ENCODE measurements around the gene SMYD5.
A peak's percentile ranks its signal among the peaks of the same experiment; 100 is the strongest.

The SMYD5 gene

DNA sequence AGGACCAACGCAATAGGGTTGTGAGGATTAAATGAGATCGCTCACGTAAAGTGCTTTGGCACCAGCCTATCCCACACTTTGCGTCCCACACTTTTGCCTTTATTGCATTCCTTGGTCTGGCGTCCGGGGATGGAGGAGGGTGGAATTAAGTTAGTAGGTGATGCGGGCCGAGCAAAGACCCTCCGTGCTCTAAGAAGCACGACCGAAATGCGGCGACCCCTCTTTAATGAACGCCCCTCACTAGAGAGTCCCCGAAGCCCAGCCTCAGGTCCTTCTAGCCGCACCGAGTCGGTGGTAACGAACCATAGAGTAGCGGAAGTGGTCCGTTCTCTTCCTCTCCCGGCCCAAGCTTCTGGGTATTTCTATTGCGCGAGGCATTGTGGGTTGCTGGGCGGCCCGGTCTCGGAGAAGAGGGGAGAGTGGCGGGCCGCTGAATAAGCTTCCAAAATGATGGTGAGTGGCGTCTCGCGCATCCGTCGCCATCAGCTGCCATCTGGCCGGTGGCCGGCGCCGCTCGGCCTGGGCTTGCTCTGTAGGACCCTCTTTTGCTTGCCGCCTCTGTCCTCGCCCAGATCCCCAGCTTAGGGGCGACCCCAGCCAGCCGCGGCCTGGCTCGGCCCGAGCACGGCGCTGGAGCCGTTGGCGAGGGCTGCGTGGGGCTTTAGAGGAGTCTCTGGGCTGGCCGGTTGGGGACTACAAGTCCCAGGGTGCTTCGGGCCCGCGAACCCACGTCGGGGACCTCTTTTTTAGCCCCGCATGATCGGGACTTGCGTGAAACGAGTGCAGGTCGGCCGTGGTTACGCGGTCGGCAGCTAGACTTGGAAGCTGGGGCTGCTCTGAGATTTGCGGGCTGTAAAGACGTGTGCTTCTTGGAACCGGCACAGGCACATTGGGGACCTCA lies 20.1 kb downstream of the SMYD5 start, which contains the start of gene CCT7:
TSS of gene CCT7 (plus strand) at position 377 of the 901 bp plus-strand sequence. CDS start at position 448, 71 bp downstream.
- no peaks in the 10 kb centered on the region for H3K9me3 Mint-ChIP-seq
- no peaks in the 10 kb centered on the region for H3K27me3 Mint-ChIP-seq
- peak within 1 kb of the TSS; percentile 97 for H3K4me3 Mint-ChIP-seq
- H3K4me1 Mint-ChIP-seq = peaks cover 34% of the 10 kb centered on the region
- peaks cover 18% of the 10 kb centered on the region for H3K36me3 Mint-ChIP-seq (ENCODE audit: insufficient read depth)
- DNase-seq (ENCODE audit: low spot score in 2 of 2) = peak; percentile 73 to 83
- H3K27ac Mint-ChIP-seq (ENCODE audit: low read depth) = peak within 1 kb of the TSS; percentile 96
- peak; percentile 72 for ATAC-seq (replicated peaks; ENCODE audit: extremely low read depth, poor library complexity, severe bottlenecking)

DNA sequence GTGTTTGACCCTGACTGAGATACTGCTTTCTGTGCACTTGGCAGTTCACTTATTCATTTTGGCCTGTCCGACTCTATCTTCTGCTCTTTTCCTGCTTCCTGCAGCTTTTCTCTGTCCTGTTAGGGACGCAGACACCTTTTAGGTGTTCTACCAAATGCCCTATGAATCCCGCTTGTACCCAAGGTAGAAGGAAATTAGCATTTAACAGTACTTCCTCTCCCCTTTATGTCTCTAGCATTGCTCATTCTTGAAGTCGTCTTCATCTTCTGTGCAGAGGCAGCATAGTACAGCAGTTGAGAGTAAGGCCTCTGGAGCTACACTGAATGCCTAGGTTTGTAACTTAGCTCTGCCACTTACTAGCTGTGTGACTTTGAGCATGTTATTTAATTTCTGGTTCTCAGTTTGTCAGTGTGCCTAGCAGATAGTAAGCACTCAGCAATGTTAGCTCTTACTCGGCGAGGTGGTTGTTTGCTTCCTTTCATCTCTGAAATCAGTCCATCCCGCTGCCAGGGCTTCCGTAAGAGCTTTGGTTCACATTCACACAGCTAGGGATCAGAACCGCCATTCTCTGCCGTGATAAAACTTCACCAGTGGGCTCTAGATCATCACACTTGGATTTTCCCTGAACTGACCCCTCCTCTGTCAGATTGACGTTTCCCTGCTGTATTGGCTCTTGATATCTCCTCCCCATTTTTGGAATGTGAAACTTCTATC lies 21.4 kb downstream of the SMYD5 start:
- ATAC-seq (replicated peaks; ENCODE audit: extremely low read depth, poor library complexity, severe bottlenecking) = no peak
- H3K4me3 Mint-ChIP-seq = peak overlapping the region; percentile 97
- H3K4me1 Mint-ChIP-seq = peaks cover 34% of the 10 kb centered on the region
- no peaks in the 10 kb centered on the region for H3K9me3 Mint-ChIP-seq
- H3K27me3 Mint-ChIP-seq = no peaks in the 10 kb centered on the region
- DNase-seq (ENCODE audit: low spot score in 2 of 2) = no peak
- peaks cover 22% of the 10 kb centered on the region for H3K36me3 Mint-ChIP-seq (ENCODE audit: insufficient read depth)
- peak overlapping the region; percentile 96 for H3K27ac Mint-ChIP-seq (ENCODE audit: low read depth)

DNA sequence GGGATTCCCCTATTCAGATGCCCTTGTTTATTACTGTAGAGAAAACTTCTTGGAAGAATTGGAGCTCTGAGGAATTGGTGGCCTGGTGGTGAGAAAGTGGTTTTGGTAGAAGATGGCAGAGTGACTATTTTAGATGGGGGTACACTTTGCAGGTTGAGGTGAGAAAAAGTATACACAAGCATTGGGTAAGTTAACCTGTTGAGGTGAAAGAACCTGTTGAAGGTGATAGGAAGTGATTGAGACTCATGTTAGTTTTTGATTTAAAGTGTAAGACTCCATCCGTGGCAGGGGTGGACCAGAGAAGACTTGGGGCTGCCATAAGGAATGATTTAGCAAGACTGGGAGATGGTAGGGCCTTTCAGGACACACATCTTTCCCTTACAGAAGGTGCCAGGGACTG lies 23.1 kb downstream of the SMYD5 start:
- ATAC-seq (replicated peaks; ENCODE audit: extremely low read depth, poor library complexity, severe bottlenecking) = no peak
- no peak overlapping the region for H3K4me3 Mint-ChIP-seq
- no peak for DNase-seq (ENCODE audit: low spot score in 2 of 2)
- no peaks in the 10 kb centered on the region for H3K27me3 Mint-ChIP-seq
- H3K4me1 Mint-ChIP-seq = peaks cover 34% of the 10 kb centered on the region
- H3K36me3 Mint-ChIP-seq (ENCODE audit: insufficient read depth) = peaks cover 27% of the 10 kb centered on the region
- H3K9me3 Mint-ChIP-seq = no peaks in the 10 kb centered on the region
- H3K27ac Mint-ChIP-seq (ENCODE audit: low read depth) = peak overlapping the region; percentile 2

DNA sequence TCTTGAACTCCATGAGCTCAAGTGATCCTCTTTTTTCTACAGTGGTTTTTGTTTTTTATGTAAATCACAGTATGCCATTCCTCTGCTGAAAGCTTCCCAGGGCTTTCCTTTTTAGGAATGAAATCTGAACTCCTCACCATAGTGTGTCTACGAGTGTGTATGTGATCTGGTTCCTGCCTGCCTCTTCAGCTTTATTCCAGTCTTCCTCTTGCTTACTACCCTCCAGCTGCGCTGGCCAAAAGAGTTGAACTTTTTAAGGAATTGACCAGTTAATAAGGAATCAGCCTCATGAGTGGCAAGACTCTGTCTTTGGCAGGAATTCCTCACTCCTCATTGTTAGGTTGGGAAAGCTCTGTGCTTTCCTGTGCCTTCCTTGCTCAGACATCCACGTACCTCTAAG lies 24.1 kb downstream of the SMYD5 start:
- Mint-ChIP-seq H3K27me3 (no peaks in the 10 kb centered on the region), H3K27ac (ENCODE audit: low read depth) (peak overlapping the region; percentile 53), H3K4me1 (peaks cover 34% of the 10 kb centered on the region), H3K4me3 (no peak overlapping the region), H3K9me3 (no peaks in the 10 kb centered on the region), H3K36me3 (ENCODE audit: insufficient read depth) (peaks cover 34% of the 10 kb centered on the region)
- ATAC-seq (replicated peaks; ENCODE audit: extremely low read depth, poor library complexity, severe bottlenecking) (no peak), DNase-seq (ENCODE audit: low spot score in 2 of 2) (no peak)

DNA sequence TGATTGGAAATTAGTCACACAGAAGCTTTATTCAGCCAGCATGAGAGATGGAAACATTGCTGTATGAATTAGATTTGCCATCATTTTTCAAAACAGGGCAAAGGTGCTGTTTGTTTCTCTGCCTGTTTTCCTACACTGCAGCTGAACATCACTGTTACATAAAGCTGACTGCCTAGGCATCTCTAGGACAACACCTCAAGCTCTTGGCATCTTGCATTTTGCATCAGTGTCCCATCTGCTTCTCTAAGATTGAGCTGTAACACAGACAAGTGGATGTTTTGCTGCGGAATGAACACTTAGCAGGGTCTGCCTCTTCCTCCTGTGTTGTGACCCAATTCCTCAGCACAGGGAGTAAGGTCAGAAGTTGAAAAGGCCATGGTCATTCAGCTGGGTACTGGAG lies 24.9 kb downstream of the SMYD5 start:
- Mint-ChIP-seq H3K36me3 (ENCODE audit: insufficient read depth) (peaks cover 34% of the 10 kb centered on the region), H3K9me3 (no peaks in the 10 kb centered on the region), H3K27ac (ENCODE audit: low read depth) (no peak overlapping the region), H3K27me3 (no peaks in the 10 kb centered on the region), H3K4me1 (peaks cover 32% of the 10 kb centered on the region), H3K4me3 (no peak overlapping the region)
- no peak for ATAC-seq (replicated peaks; ENCODE audit: extremely low read depth, poor library complexity, severe bottlenecking)
- no peak for DNase-seq (ENCODE audit: low spot score in 2 of 2)

DNA sequence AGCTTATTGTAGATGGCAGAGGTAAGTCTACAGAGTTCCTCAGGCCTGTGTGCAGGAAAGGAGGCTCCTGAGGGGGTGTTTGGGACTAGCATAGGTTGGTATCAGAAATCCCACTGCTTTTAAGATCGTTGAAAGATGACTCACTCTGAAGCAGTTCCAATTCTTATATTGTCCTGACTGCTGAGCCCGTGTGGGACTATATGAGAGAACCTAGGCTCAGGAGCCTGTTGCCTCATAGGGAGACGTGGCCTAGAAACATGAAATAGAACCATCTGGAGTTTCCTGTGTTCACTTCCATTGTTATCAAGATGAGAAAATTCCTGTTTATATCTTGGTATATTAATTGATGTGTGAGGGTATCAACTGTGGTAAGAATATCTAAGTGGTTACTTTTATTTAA lies 25.7 kb downstream of the SMYD5 start:
- no peak overlapping the region for H3K4me3 Mint-ChIP-seq
- H3K4me1 Mint-ChIP-seq = peaks cover 30% of the 10 kb centered on the region
- H3K27ac Mint-ChIP-seq (ENCODE audit: low read depth) = no peak overlapping the region
- H3K9me3 Mint-ChIP-seq = no peaks in the 10 kb centered on the region
- DNase-seq (ENCODE audit: low spot score in 2 of 2) (no peak), ATAC-seq (replicated peaks; ENCODE audit: extremely low read depth, poor library complexity, severe bottlenecking) (no peak)
- peaks cover 31% of the 10 kb centered on the region for H3K36me3 Mint-ChIP-seq (ENCODE audit: insufficient read depth)
- no peaks in the 10 kb centered on the region for H3K27me3 Mint-ChIP-seq

DNA sequence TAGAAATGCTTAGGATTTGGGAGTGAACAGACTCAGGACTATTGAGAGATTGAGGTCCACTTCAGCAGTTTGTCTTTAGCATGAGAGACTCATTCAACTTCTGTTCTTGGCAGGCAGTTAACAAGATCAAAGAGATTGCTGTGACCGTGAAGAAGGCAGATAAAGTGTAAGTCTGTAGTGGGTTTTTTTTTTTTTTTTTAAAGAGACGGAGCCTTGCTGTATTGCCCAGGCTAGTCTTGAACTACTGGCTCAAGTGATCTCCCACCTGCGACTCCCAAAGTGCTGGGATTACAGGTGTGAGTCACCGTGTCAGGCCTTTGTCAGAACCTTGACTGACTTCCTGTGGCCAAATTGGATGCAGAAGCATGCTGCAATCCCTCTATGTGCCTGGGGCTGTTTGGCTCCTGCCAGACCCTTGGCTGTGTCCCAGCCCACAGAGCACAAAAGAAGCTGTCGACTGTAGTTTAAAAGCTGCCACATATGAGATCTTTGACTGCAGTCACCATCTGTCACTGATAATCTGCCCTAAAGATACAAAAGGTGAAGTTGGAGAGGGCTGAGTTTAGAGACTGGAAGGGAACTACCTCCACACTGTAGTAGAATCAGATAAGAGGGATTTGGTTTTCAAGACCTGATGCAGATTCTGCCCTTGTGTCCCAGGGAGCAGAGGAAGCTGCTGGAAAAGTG lies 30.0 kb downstream of the SMYD5 start:
- peaks cover 22% of the 10 kb centered on the region for H3K4me1 Mint-ChIP-seq
- ATAC-seq (replicated peaks; ENCODE audit: extremely low read depth, poor library complexity, severe bottlenecking) (no peak), DNase-seq (ENCODE audit: low spot score in 2 of 2) (no peak)
- no peaks in the 10 kb centered on the region for H3K9me3 Mint-ChIP-seq
- H3K27me3 Mint-ChIP-seq = no peaks in the 10 kb centered on the region
- no peak overlapping the region for H3K27ac Mint-ChIP-seq (ENCODE audit: low read depth)
- H3K4me3 Mint-ChIP-seq = no peak overlapping the region
- peaks cover 65% of the 10 kb centered on the region for H3K36me3 Mint-ChIP-seq (ENCODE audit: insufficient read depth)

DNA sequence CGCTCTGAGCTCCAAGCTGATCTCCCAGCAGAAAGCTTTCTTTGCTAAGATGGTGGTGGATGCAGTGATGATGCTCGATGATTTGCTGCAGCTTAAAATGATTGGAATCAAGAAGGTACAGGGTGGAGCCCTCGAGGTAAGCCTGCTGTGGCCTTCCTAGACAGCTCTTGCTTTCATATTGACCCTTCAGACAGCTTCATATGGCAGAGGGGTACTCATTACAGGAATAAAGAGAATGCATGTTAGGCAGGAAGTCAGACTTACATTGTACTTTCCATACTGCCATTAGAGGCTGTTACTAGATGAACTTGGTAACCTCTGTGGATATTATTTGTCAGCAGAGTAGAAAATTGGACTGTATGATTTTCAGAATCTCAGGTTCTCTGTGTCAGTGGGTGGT lies 30.5 kb downstream of the SMYD5 start:
- H3K4me3 Mint-ChIP-seq = no peak overlapping the region
- DNase-seq (ENCODE audit: low spot score in 2 of 2) = no peak
- no peaks in the 10 kb centered on the region for H3K27me3 Mint-ChIP-seq
- peaks cover 69% of the 10 kb centered on the region for H3K36me3 Mint-ChIP-seq (ENCODE audit: insufficient read depth)
- H3K4me1 Mint-ChIP-seq = peaks cover 22% of the 10 kb centered on the region
- no peak overlapping the region for H3K27ac Mint-ChIP-seq (ENCODE audit: low read depth)
- no peak for ATAC-seq (replicated peaks; ENCODE audit: extremely low read depth, poor library complexity, severe bottlenecking)
- no peaks in the 10 kb centered on the region for H3K9me3 Mint-ChIP-seq

DNA sequence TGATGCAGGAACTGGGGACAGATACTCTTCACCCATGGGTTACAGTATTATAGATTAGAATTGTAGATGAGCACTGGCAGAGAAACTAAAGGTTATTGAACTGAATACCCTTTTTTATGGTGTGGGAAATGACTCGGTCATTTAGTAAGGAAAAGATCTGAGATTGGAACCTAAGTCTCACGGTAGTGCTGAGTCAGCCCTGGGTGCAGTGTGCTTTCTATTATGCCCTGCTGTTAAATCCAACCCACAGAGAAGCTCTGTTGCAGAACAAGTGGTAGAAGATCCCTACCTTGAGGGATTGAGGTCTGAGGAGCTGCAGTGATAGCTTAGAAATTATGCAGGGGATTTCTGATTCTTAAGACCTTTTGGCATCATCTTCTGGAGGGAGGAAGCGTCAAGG lies 32.8 kb downstream of the SMYD5 start:
- no peak overlapping the region for H3K27ac Mint-ChIP-seq (ENCODE audit: low read depth)
- no peak overlapping the region for H3K4me3 Mint-ChIP-seq

DNA sequence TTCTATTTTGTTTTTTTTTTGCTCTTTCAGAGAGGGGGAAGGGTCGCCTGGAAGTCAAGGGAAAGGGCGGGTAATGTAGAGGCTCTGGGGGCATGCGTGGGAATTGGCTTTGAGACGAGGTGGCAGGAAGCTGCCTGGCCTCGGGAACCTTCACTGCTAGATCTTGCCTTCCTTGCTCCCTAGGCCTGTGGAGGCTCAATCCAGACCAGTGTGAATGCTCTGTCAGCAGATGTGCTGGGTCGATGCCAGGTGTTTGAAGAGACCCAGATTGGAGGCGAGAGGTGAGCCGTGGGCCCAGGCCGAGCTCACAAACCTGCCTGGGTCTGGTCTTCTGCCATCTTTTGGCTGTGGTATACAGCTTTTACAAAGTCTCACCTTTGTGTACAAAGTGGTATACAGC lies 35.6 kb downstream of the SMYD5 start:
- Mint-ChIP-seq H3K27ac (ENCODE audit: low read depth) (peak overlapping the region; percentile 42), H3K9me3 (no peaks in the 10 kb centered on the region), H3K4me3 (no peak overlapping the region), H3K4me1 (peaks cover 16% of the 10 kb centered on the region), H3K36me3 (ENCODE audit: insufficient read depth) (peaks cover 66% of the 10 kb centered on the region), H3K27me3 (no peaks in the 10 kb centered on the region)
- no peak for ATAC-seq (replicated peaks; ENCODE audit: extremely low read depth, poor library complexity, severe bottlenecking)
- DNase-seq (ENCODE audit: low spot score in 2 of 2) = no peak

More for the DNA sequence above, 32.8 kb downstream of the SMYD5 start:
- ATAC-seq (replicated peaks; ENCODE audit: extremely low read depth, poor library complexity, severe bottlenecking) (no peak), DNase-seq (ENCODE audit: low spot score in 2 of 2) (no peak)
- no peaks in the 10 kb centered on the region for H3K27me3 Mint-ChIP-seq
- peaks cover 79% of the 10 kb centered on the region for H3K36me3 Mint-ChIP-seq (ENCODE audit: insufficient read depth)
- peaks cover 22% of the 10 kb centered on the region for H3K4me1 Mint-ChIP-seq
- no peaks in the 10 kb centered on the region for H3K9me3 Mint-ChIP-seq

DNA sequence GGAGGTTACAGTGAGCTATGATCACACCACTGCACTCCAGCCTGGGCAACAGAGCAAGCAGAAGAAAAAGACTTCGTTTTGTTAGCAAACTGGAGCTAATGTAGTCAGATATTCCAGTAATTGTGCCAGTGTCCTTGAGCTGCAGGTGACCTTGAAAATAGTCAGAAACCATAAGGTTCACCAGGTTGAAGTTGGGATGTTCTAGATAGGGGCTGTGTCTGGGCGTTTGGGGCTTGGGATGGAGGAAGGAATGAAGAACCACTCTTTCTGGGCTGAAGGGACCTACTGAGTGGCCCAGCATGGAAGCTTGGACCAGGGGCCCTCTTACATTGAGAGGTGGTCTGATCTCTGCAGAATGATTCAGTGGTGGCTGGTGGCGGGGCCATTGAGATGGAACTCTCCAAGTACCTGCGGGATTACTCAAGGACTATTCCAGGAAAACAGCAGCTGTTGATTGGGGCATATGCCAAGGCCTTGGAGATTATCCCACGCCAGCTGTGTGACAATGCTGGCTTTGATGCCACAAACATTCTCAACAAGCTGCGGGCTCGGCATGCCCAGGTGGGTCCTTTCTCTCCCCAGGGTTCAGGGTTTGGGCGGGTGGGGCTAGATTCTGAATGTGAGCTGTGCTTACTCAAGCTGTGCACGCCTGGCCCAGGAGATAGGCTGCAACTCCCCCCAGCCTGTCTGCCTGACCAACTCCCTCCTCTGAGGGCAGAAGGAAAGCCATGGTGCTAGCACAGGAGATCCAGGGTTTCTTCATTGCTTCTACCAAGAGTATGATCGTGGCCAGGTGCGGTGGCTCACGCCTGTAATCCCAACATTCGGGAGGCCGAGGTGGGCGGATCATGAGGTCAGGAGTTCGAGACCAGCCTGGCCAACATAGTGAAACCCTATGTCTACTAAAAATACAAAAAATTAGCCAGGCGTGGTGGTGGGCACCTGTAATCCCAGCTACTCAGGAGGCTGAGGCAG lies 37.1 kb downstream of the SMYD5 start:
- DNase-seq (ENCODE audit: low spot score in 2 of 2) (no peak), ATAC-seq (replicated peaks; ENCODE audit: extremely low read depth, poor library complexity, severe bottlenecking) (no peak)
- H3K27me3 Mint-ChIP-seq = no peaks in the 10 kb centered on the region
- H3K36me3 Mint-ChIP-seq (ENCODE audit: insufficient read depth) = peaks cover 53% of the 10 kb centered on the region
- H3K9me3 Mint-ChIP-seq = no peaks in the 10 kb centered on the region
- no peak overlapping the region for H3K27ac Mint-ChIP-seq (ENCODE audit: low read depth)
- H3K4me1 Mint-ChIP-seq = peaks cover 9% of the 10 kb centered on the region
- no peak overlapping the region for H3K4me3 Mint-ChIP-seq

Measured in central memory CD8-positive, alpha-beta T cell (primary cell).